HG03039 (cell line): ENCODE data around the gene NCK2.

Experiments used
- ATAC-seq: cut with Tn5 transposase; IDR thresholded peaks from one replicate; pipeline ENCODE4 v1.9.1; 2021; ENCODE audit warnings: mild to moderate bottlenecking, moderate library complexity; ENCODE audit not compliant: unreplicated experiment

Gene NCK2

DNA sequence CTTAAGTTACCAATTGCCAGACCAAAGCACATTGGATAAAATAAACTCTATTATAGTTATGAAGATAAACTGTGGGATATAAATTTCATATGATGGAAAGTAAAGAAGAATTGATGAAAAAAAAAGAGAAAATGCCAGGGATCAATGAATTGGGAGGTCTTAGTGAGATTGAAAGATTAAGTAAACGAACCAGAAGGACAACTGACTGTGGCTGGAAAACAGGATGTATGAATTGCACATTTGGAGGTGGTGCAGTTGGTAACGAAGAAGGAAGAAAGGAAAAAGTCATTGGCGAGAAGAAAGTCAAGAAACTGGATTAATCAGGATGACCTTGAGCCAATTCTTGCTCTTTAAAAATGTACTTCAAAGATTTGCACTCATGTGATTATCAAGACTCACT lies 166.7 kb downstream of the NCK2 start:
- ATAC-seq: no peak

GRCh38 chr2:105912081-105912480 lies 167.4 kb downstream of the NCK2 start:
- ATAC-seq: no peak

GRCh38 chr2:105915005-105915558 lies 170.4 kb downstream of the NCK2 start:
- ATAC-seq: no peak

DNA sequence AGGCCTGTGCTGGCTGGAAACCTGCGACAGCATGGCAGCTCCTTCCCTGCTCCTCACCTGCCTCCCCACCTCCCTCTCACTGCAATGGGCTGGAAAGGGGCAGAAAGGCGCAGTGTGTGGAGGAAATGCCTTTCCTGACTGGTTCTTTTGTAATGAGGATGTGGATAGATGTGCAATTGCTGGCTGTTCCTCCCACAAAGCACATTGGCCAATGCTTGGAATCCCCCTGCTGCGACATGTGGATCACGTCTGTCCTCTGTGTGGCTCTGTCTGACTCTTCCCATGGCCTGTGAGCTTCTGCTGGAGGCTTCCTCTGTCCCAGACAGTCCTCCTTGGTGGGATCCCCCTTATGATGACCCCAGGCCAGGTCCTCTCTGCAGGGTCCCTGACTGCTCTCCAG lies 172.5 kb downstream of the NCK2 start:
- no peak for ATAC-seq

GRCh38 chr2:105917688-105918087 lies 173.0 kb downstream of the NCK2 start:
- no peak for ATAC-seq

GRCh38 chr2:105919191-105919811 lies 174.6 kb downstream of the NCK2 start:
- no peak for ATAC-seq

DNA sequence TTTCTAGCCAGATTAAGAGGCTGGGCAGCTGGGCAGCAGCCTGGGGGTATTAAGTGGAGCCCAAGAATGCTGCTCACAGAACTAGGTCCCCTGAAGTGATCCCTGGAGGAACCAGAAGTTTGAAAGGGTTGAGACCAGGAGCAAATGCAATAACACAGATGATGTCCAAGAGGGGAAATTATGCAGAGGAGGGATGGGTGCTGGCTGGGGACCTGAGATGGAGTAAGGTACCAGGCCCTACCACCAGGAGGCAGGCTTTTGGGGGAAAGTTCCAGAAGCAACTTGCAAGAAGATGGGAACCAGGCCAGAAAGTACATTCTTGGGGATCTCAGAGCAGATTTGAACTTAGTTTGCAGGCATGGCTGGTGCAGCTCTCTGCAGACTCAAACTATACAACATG lies 175.1 kb downstream of the NCK2 start:
- no peak for ATAC-seq

GRCh38 chr2:105924271-105924670 lies 179.6 kb downstream of the NCK2 start:
- ATAC-seq: no peak

DNA sequence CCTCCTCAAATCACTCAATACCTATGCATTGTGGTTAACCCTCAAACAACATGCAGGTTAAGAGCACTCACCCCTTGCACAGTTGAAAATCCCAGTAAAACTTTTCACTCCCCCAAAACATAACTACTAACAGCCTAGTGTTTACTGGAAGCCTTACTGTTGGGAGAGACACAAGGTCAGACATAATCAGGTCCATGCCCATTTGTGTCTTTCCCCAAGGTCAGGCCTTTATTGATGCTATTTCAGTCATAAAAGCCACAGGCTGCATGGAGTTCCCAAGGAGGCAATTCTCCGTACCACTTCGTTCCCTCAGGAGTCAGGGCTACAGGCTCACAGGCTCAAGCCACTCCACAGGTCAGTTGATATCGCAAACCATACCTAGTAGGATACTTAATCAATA lies 180.2 kb downstream of the NCK2 start:
- no peak for ATAC-seq

DNA sequence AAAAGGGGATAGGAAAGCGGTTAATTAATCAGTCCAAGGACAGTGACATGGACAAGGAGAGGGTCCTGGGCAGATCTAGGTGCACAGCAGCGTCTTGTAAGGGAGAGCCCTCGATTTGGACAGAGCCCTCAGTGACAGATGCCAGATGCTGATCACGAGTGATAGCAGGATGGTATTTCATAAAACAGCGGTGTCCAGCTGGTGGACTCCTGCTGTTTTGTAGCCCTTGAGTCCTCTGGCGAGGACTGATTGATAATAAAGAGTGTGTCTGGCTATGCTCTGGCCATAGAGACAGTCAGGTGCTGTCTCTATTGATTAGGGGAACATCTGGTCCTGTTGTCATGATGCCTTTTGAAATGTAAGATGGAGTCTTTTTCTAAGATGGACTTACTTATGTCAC lies 180.7 kb downstream of the NCK2 start:
- no peak for ATAC-seq

- no peak for ATAC-seq
These were observed 182.4 kb downstream of the NCK2 start for GRCh38 chr2:105926960-105927678.

DNA sequence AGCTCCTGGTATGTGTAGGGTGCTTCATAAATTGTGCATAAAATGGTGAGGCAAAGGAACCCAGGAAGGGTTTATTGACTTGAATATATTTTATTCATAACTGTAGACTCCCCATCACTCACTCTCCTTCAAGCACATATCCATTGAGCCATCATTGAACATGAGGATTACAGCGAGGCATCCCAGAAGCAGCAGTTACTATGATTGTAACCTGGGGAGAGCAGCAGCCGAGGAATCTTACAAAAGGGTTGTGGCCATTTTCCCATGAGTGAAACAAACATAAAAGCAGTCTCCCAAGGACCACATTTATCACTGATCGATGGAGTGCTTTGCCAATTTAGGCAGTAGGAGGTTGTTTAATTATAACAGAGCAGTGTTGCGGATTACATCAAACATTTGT lies 183.4 kb downstream of the NCK2 start:
- ATAC-seq: no peak

GRCh38 chr2:105928563-105928962 lies 183.9 kb downstream of the NCK2 start:
- no peak for ATAC-seq

DNA sequence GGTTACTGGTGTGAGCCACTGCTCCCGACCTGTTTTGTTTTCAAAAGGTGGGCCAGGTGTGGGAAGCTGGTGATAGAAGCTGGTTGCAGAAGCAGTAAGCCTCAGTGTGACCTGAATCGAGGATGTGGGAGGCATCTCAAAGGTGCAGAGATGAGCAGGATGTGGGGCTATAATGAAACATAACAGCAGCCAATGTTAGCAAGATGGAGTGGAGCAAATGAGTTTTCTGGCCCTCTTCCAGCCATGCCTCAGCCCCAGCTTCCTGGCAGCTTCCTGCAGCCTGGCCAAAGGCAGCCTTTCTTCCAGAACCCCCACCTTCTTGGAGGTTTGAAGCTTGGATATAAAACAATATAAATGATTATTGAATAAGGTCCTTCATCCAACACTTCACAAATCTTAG lies 184.8 kb downstream of the NCK2 start:
- no peak for ATAC-seq

GRCh38 chr2:105932582-105932981 lies 187.9 kb downstream of the NCK2 start:
- no peak for ATAC-seq

DNA sequence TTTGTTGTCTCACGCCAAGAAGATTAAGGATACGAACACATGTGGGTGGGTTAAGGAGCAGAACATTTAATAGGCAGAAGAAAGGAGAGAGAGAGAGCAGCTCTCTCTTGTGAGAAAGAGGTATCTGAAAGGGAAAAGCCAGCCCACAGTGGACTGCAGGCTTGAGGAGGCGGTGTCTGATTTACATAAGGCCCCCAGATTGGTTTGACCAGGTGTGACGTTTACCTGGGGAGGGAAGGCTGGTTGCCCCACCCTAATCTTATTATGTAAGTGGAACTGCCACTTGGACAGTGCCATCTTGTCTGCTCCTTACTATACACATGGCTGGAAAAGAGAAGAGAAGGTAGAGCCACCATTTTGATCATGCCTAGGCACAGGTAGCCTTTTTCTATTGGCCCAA lies 189.2 kb downstream of the NCK2 start:
- no peak for ATAC-seq

DNA sequence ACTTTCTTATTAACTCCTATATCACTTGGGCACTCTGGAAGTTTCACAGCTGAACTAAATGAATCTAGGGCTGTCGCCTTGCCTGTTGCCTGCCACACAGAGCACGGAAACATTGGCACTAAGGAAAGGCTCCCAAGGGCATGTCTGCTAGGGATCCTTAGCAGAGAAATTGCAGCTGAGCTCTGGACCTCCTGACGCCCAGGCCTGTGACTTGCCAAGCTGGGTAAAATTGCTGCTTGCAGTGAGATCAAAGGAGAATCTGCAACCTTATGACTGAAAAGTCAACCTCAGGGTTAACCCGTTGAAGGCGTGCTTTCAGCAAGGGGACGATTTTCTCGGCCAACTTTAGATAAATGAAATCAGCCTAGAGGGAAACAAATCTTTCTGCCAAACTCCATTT lies 189.8 kb downstream of the NCK2 start:
- ATAC-seq: no peak

DNA sequence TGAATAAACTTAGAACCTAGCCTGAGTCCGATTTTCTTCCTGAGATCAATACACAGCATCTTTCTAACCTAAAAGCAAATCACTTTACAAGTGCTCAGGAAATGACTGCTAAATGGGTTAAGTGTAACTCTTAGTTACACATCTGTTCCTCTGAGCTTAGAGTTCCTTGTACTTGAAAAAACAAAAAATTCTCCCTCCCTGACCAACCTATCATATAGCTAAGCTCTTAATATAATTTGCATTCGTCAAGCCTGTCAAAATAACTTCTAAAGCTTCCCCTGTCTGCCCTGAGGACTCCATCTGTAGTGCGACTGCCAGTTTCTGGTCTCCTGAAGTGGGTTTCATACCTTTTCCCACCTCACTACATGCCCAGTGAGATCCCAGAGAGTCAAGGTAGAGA lies 190.4 kb downstream of the NCK2 start:
- no peak for ATAC-seq

- ATAC-seq: no peak
These were observed 192.2 kb downstream of the NCK2 start for GRCh38 chr2:105936954-105937353.

DNA sequence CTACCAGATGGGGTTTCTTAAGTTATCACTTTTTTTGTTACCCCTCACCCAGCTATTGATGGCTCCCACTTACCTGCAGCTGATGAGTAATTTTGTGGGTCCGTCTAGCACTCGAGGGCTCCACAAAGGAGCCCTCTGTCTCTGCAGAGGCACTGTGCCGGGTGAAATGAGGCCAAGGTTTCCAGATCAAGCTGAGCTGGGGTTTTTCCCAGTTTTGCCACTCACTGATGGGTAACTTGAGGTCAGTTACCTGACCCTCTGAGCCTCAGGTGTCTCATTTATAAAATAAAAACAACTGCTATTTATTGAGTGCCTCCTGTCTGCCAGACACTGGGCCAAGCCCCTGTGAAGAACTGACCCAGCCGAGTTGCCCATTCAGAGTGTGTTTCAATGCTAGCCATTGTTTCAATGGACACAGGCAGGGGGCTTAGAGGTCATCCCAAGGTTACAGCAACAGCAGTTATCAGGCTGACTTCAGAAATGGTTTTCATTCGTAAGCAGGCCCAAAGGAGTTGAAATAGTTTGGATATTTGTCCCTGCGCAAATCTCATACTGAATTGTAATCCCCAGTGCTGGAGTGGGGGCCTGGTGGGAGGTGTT lies 192.9 kb downstream of the NCK2 start:
- no peak for ATAC-seq
